HCT116 (cell line): ENCODE measurements around the gene CCSER1. TPM values are rescaled to one million over a fixed set of nuclear protein-coding genes. Genes with fewer than 3 reads are reported as not detected.

ENCODE experiments used
- ATAC-seq: fragments of 200-7000 bp; cut with Tn5 transposase; 2 replicates; pipeline ENCODE4 v1.9.1; 2020; ENCODE audit warnings: mild to moderate bottlenecking, moderate library complexity
- BruUV-seq: library from RNA; stranded (reverse); fragments of 400-500 nt; replicated peaks from 2 replicates; lab custom pipeline; 2021; lab: Mats Ljungman, UMichigan
- CTCF ChIA-PET: fragments of 300-600 bp; sonication (Branson Sonifier 250); formaldehyde crosslinking; loops from one replicate; lab custom pipeline; 2021; ENCODE audit warnings: antibody characterized with exemption; lab: Charles Lee
- POLR2A ChIA-PET: fragments of 300-600, 350-600 bp; sonication (Branson Sonifier 250); formaldehyde crosslinking; loops from one replicate; lab custom pipeline; 2021; ENCODE audit warnings: antibody characterized with exemption; lab: Charles Lee
- RAD21 ChIA-PET, 2 experiments: fragments of 300-600 bp; sonication (Branson Sonifier 250); formaldehyde crosslinking; loops; one replicate each; lab custom pipeline; 2023; ENCODE audit warnings: low total read pairs in 2 of 2; ENCODE audit not compliant: uncharacterized antibody in 2 of 2, unreplicated experiment in 2 of 2, low non-redundant PET in 1 of 2; lab: Charles Lee
- DNase-seq: peaks from one replicate; pipeline ENCODE4 v3.0.0-alpha.2; 2010; ENCODE audit warnings: low read depth, low spot score
- H2AFZ ChIP-seq: fragments of 200-600 bp; shearing (Covaris generic), sonication (generic); 2 replicates; pipeline ENCODE4 v1.6.1; 2017; ENCODE audit warnings: low read depth, mixed run types, mixed read lengths, antibody characterized with exemption, low read length; ENCODE audit not compliant: poor library complexity, severe bottlenecking
- H3K27ac ChIP-seq: 2 replicates; pipeline ENCODE4 v1.5.1; 2012; ENCODE audit warnings: low read depth, low read length
- H3K27me3 ChIP-seq: fragments of 200-600 bp; sonication (generic); 2 replicates; pipeline ENCODE4 v1.6.1; 2016; ENCODE audit warnings: mixed run types, low read length, mixed read lengths; ENCODE audit not compliant: insufficient read depth
- H3K36me3 ChIP-seq, 2 experiments: fragments of 200-500 bp in 1 of 2; fragments of 200-600 bp in 1 of 2; sonication (Bioruptor generic) in 1 of 2; sonication (generic) in 1 of 2; 2 replicates each; pipeline versions ENCODE4 v1.5.1 to v1.6.1; 2014 to 2016; ENCODE audit warnings: low read length in 2 of 2, inconsistent platforms in 1 of 2, mixed read lengths in 1 of 2, mixed run types in 1 of 2; ENCODE audit not compliant: insufficient read depth in 2 of 2, control insufficient read depth in 1 of 2
- H3K4me1 ChIP-seq, 2 experiments: fragments of 200-600 bp in 1 of 2; sonication (generic) in 1 of 2; 2 replicates each; pipeline versions ENCODE4 v1.5.1 to v1.6.1; 2012 to 2017; ENCODE audit warnings: low read length in 2 of 2, inconsistent platforms in 1 of 2, mild to moderate bottlenecking in 1 of 2, mixed read lengths in 1 of 2, mixed run types in 1 of 2, moderate library complexity in 1 of 2; ENCODE audit not compliant: insufficient read depth in 2 of 2, control insufficient read depth in 1 of 2
- H3K4me2 ChIP-seq: fragments of 200-600 bp; sonication (generic); 2 replicates; pipeline ENCODE4 v1.6.1; 2017; ENCODE audit warnings: mixed run types, low read length, mixed read lengths
- H3K4me3 ChIP-seq, 2 experiments: fragments of 200-600 bp in 1 of 2; sonication (generic) in 1 of 2; replicated peaks in 1 of 2; 2 replicates each; pipeline ENCODE4 v1.5.1; 2011 to 2016; ENCODE audit warnings: low read length in 2 of 2, control low read depth in 1 of 2, low read depth in 1 of 2, mild to moderate bottlenecking in 1 of 2, mixed read lengths in 1 of 2, mixed run types in 1 of 2
- H3K79me2 ChIP-seq: fragments of 200-600 bp; sonication (generic); 2 replicates; pipeline ENCODE4 v1.6.1; 2017; ENCODE audit warnings: mild to moderate bottlenecking, mixed run types, low read length, moderate library complexity, mixed read lengths; ENCODE audit not compliant: insufficient read depth
- H3K9ac ChIP-seq: fragments of 200-600 bp; sonication (generic); 2 replicates; pipeline ENCODE4 v1.6.1; 2016; ENCODE audit warnings: low read length, mixed read lengths
- H3K9me2 ChIP-seq: fragments of 200-600 bp; sonication (generic), shearing (Covaris generic); 2 replicates; pipeline ENCODE4 v1.6.1; 2017; ENCODE audit warnings: mixed run types, mild to moderate bottlenecking, moderate library complexity; ENCODE audit not compliant: insufficient read depth
- H3K9me3 ChIP-seq, 2 experiments: fragments of 200-500 bp in 1 of 2; fragments of 200-600 bp in 1 of 2; sonication (Bioruptor generic) in 1 of 2; sonication (generic) in 1 of 2; 2 replicates each; pipeline ENCODE4 v1.6.1; 2014 to 2017; ENCODE audit warnings: low read length in 2 of 2, mixed read lengths in 2 of 2, inconsistent platforms in 1 of 2, low read depth in 1 of 2, mild to moderate bottlenecking in 1 of 2, mixed run types in 1 of 2, moderate library complexity in 1 of 2; ENCODE audit not compliant: control insufficient read depth in 1 of 2, insufficient read depth in 1 of 2
- H4K20me1 ChIP-seq: fragments of 200-600 bp; sonication (generic), shearing (Covaris generic); 2 replicates; pipeline ENCODE4 v1.6.1; 2017; ENCODE audit warnings: mixed run types, mild to moderate bottlenecking, moderate library complexity; ENCODE audit not compliant: insufficient read depth
- ATF3 ChIP-seq: IDR thresholded peaks from 2 replicates; pipeline ENCODE4 v1.6.1; 2012
- CBX3 ChIP-seq: IDR thresholded peaks from 2 replicates; pipeline ENCODE4 v1.6.1; 2012; ENCODE audit warnings: low read depth
- CTCF ChIP-seq, 3 experiments: fragments of 200-600 bp in 1 of 3; sonication (generic) in 1 of 3; IDR thresholded peaks in 2 of 3; conservative IDR thresholded peaks in 1 of 3; 2 replicates each; pipeline ENCODE4 v1.5.1; 2012 to 2017; ENCODE audit warnings: low read depth in 2 of 3, low read length in 2 of 3, antibody characterized with exemption in 1 of 3, borderline replicate concordance in 1 of 3, control low read depth in 1 of 3, mild to moderate bottlenecking in 1 of 3, mixed read lengths in 1 of 3, mixed run types in 1 of 3, moderate library complexity in 1 of 3; ENCODE audit not compliant: insufficient read depth in 1 of 3
- EGR1 ChIP-seq: IDR thresholded peaks from 2 replicates; pipeline ENCODE4 v1.6.1; 2012; ENCODE audit warnings: low read depth
- ELF1 ChIP-seq: IDR thresholded peaks from 2 replicates; pipeline ENCODE4 v1.6.1; 2012; ENCODE audit warnings: low read depth, borderline replicate concordance
- EZH2phosphoT487 ChIP-seq: fragments of 200-600 bp; IDR thresholded peaks from 2 replicates; pipeline ENCODE4 v1.6.1; 2018; ENCODE audit warnings: antibody characterized with exemption, borderline replicate concordance
- FOSL1 ChIP-seq: IDR thresholded peaks from 2 replicates; pipeline ENCODE4 v1.6.1; 2012; ENCODE audit warnings: low read depth
- JUND ChIP-seq: IDR thresholded peaks from 2 replicates; pipeline ENCODE4 v1.6.1; 2012
- MAX ChIP-seq: IDR thresholded peaks from 2 replicates; pipeline ENCODE4 v1.6.1; 2012
- POLR2A ChIP-seq: IDR thresholded peaks from 2 replicates; pipeline ENCODE4 v1.7.0; 2011; ENCODE audit warnings: borderline replicate concordance; ENCODE audit not compliant: insufficient read depth, insufficient read length; ENCODE audit errors: extremely low read depth
- POLR2AphosphoS5 ChIP-seq: IDR thresholded peaks from 2 replicates; pipeline ENCODE4 v1.6.1; 2011; ENCODE audit warnings: mild to moderate bottlenecking, low read depth, low read length, moderate library complexity
- SIN3A ChIP-seq: IDR thresholded peaks from 2 replicates; pipeline ENCODE4 v1.6.1; 2012; ENCODE audit warnings: low read depth
- SP1 ChIP-seq: IDR thresholded peaks from 2 replicates; pipeline ENCODE4 v1.6.1; 2012; ENCODE audit warnings: low read depth
- SRF ChIP-seq: IDR thresholded peaks from 2 replicates; pipeline ENCODE4 v1.6.1; 2012; ENCODE audit warnings: low read depth
- intact Hi-C: fragments of 100-400 bp; cut with micrococcal nuclease; formaldehyde crosslinking; loops from 2 replicates; pipeline ENCODE4 v1.10.0; 2022
- total RNA-seq: library from RNA; stranded (reverse); gene quantifications from one replicate; pipeline ENCODE4 v1.2.1, GENCODE V29; 2021; ENCODE audit not compliant: unreplicated experiment

Gene CCSER1
- total RNA-seq, 1 experiment from 2014 or later = 6.7 TPM

GRCh38 chr4:90130076-90130475 lies 2.9 kb downstream of the CCSER1 start:
- Histone ChIP-seq H3K4me3 (no peak overlapping the region), H3K4me2 (no peak overlapping the region), H3K9ac (no peak overlapping the region), H3K9me3 (no peaks in the 10 kb centered on the region), H2AFZ (no peak overlapping the region), H3K36me3 (no peaks in the 10 kb centered on the region), H3K27ac (no peak overlapping the region), H3K79me2 (peaks cover 9% of the 10 kb centered on the region; the same call in 1 of the 2 replicates), H3K27me3 (no peaks in the 10 kb centered on the region), H3K9me2 (no peaks in the 10 kb centered on the region), H3K4me1 (peaks cover 2 to 16% of the 10 kb centered on the region in 2 experiments; a peak in 3 of 4 replicates), H4K20me1 (no peaks in the 10 kb centered on the region)
- CTCF ChIA-PET = no interaction called here
- no peak for ATAC-seq
- TF ChIP-seq MAX (no peak), ELF1 (no peak), ATF3 (no peak), CBX3 (no peak), SIN3A (no peak), EZH2phosphoT487 (no peak), SP1 (no peak), EGR1 (no peak), JUND (no peak), CTCF (IDR thresholded peaks at IDR 0.05 in 2 of 3, conservative IDR thresholded peaks at IDR 0.05 in 1 of 3; ENCODE audit: borderline replicate concordance in 1 of 3, insufficient read depth in 1 of 3, low read depth in 2 of 3, low read length in 2 of 3) (no peak), SRF (no peak), POLR2AphosphoS5 (no peak), POLR2A (no peak), FOSL1 (no peak)
- intact Hi-C loops = no loop called here
- RAD21 ChIA-PET = no interaction called here
- DNase-seq = no peak
- POLR2A ChIA-PET = no interaction called here
- no TSS peak for BruUV-seq
